Left lobe of liver (tissue), 2 donors: ENCODE data around the gene ALDH1B1. TPM values are rescaled to one million over a fixed set of nuclear protein-coding genes. Genes with fewer than 3 reads are reported as not detected.

Source experiments
- ATAC-seq: fragments of 200-7000 bp; cut with Tn5 transposase; one replicate; pipeline ENCODE4 v1.9.1; 2020; ENCODE audit warnings: mild to moderate bottlenecking, moderate library complexity
- DNase-seq: peaks from one replicate; pipeline ENCODE4 v3.0.0-alpha.2; 2020; ENCODE audit warnings: low spot score
- total RNA-seq: library from RNA; stranded (reverse); gene quantifications from one replicate; pipeline ENCODE4 v1.2.1, GENCODE V29; 2021
- donor health status: DM: no; HTN: no; CAD: no; lungs with moderate emphysema.
- donor health status: DM: no; HTN: yes; CAD: no.

The ALDH1B1 gene
- total RNA-seq: 53.7 TPM

DNA sequence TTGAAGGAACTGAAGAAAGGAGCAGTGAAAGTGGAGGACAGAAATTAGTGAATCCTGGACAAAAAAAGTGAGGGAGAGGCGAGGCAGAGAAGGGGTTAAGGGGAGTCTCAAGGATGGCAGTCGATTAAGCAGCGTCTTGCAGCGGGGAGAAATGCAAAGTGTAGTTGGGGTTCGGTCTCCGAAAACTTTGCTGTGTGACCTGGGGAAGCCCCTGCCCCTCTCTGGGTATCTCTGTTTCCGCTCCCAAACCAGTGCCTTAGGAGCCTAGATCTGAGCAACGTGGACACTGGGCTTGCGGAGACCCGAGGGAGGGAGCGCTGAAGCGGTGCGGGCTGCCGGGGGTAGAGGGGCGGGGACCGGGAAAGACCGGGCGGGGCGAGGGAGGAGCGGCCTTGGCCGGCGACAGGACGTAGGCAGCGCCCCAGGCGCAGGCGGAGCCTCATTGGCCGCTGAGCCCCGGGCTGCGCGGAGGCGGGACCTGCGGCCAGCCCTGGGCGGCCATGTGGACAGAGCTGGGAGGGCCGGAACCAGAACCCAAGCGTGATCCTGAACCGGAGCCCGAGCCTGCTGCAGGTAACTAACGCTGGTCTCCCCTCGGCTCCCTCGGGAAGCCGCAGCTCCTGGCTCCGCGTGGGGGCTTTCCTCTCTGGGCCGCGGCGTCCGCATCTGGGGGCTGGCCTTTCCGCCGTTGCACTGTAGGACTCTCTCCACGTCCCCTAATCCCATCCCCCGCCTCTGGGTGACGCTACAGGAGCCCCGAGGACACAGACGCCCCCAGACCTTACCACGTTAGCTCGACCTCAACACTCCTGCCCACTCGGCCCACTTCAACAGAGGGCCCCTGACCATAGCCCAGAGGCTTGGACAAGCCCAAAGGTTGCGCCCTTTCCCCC, at the start of gene ALDH1B1:
TSS of gene ALDH1B1 (plus strand) at position 468 of the 893 bp plus-strand sequence. CDS start 3,047 bp downstream, outside the sequence.
- ATAC-seq (peak; percentile 90), DNase-seq (peak; percentile 94)

DNA sequence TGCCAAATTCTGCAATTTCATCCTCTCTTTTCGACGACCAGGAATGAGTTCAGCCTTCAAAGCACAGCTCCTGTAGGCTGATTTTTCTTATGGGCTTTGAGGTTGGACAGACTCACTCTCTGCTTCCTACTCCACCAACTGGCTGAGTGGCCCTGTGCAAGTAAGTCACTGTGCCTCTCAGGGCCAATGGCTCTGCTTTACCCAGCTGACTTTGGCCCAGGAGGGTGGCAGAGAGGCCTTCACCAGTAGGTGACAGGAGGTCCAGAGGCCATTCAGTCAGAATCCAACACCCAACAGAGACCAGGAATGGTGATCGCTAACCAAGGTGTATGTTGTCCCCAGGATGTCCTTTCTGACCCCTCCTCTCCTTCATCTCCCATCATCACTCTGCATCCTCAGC, 49.5 kb upstream of the ALDH1B1 start:
- DNase-seq: peak; percentile 12
- ATAC-seq: no peak

DNA sequence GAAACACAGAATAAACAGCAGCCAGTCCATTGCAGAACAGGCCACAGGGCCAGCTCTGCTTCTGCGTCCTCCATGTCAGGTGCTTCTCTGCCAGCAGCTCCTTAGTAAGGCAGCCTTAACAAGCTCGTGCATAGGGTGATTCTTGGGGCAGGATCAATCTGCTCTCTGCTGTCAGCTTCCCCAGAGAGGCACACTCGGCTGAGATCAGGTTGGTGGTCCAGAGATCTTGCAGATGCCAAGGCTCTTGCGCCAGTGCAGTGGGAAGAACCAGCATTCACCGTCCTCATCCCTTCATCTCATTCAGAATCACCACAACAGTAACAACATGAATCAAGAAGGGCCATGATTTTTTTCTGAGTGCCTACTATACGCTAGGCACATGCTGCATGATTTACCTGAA, 49.0 kb upstream of the ALDH1B1 start:
- ATAC-seq: no peak
- DNase-seq: no peak

DNA sequence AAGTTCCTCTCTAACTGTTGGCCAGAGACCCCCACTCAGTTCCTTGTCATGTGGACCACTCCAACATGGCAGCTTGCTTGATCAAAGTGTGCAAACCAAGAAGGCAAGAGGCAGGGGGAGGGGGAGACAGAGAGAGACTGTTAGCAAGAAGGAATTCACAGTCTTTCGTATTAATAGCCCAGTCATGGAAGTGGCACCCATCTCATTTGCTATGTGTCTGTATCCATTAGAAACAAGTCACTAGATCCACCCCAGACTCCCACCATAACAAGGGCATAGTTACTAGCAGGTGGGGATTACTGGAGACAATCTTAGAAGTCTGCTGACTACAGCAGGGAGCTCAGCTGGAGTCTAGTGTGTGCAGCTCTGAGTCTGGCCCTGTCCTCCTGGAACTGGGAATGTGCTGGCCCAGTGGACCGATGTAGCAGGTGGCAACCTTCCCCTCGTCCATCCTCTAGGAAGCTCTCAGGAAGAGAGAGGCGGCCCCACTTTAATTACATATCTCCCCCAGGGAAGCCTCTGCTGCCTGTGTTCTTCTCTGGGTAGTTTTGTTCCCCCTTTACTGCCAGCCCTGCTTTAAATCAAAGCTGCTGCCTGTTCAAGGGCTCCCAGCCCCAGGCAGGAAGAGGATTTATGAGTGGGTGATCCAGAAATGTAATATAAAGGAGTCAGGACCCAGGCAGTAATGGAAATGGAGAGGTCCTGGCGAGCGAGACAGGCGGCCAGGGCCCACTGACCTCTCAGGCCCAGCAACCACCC, 47.8 kb upstream of the ALDH1B1 start:
- DNase-seq (peak; percentile 21), ATAC-seq (no peak)

DNA sequence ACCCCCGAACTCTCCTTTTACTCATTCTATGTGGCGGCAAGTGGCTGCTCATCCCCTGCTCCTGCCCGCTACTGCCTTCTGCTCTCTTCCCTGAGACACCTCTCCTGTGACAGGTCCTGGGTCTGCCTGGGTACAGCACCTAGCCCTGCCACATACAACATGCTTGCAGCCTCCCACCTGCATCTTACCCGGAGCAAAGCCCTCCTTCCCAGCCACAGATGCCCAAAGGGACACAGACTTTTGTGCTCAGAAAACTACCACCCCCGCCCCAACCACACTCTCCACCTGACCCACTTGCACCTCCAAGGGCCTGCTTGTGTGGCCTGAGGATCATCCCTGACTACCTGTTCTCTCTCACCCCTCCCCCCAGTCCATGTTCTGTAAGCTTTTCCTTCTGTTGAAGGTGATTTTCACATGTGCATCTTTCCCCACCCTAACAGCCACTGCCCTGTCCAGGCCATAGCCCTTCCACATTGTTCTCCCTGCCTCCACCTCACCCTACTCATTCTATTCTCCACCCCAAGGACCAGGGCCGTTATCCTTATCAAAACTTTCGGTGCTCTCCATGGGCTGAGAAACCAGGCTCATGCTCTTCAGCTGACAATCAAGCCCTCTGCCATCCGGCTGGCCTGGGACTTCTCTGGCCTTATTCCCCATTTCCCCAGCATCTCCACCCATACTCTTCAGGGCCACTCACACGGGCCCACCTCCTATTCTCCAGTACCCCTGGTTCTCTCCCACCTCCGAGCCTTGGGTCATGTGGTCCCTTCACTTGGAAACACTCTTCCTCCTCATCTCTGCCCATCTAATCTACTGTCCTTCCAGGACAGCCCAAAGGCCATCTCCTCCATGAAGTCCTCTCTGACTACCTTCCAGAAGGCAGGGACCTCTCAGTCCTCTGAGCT, 46.4 kb upstream of the ALDH1B1 start:
- no peak for ATAC-seq
- peak; percentile 14 for DNase-seq

DNA sequence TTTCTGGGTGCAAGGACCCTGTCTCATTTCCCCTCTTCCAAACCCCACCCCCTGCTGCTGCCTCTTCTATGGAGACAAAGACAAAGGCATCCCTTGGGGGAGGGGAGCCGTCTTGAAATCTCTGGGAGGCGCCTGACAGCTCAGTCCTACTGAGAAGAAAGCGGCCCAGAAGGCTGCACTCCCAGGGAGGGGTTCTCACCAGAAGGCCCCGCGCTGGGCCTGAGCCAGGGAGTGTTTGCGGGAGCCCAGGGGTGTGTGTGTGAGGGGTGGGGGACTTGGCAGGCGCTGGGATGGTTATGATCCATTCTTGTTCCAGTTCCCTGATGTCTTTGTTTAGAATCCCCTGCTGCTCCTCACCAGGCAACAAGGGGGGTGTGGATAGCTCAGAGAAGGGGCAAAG, 45.7 kb upstream of the ALDH1B1 start:
- ATAC-seq: no peak
- DNase-seq: peak; percentile 31

DNA sequence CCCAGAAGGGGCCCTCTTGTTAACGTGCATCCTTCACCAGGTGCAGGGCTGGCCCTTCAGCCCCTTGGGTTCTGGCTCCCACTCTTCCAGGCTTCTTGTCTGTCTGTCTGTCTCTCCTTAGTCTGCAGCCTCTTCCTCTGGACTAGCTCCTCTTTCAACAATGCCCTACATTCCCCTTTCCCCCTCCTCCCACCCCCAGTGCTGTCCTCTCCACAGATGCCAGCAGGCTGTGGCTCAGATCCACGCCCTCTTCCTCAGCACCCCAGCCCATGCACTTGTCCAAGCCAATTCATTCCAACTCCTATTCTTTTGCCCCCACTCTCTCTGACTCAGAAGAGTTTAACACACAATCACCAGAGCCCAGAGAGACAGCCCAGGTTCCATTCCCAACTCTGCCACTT, 45.2 kb upstream of the ALDH1B1 start:
- DNase-seq (peak; percentile 6), ATAC-seq (no peak)

DNA sequence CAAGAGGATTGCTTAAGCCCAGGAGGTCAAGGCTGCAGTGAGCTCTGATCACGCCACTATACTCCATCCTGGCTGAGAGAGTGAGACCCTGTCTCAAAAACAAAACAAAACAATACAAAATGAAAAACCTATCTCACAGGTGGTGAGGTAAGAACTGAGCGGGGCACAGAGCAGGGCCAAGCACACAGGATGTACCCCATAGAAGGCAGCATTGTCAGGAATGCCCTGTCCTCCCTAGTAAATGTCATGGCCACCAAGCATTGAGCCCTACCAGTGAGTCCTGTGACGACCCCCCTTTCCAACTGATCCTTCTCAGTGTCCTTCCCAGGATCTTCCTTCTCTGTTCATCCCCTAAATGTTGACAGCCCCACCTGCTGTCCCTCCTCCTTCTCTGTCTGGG, 44.6 kb upstream of the ALDH1B1 start:
- DNase-seq: peak; percentile 19
- ATAC-seq: no peak

DNA sequence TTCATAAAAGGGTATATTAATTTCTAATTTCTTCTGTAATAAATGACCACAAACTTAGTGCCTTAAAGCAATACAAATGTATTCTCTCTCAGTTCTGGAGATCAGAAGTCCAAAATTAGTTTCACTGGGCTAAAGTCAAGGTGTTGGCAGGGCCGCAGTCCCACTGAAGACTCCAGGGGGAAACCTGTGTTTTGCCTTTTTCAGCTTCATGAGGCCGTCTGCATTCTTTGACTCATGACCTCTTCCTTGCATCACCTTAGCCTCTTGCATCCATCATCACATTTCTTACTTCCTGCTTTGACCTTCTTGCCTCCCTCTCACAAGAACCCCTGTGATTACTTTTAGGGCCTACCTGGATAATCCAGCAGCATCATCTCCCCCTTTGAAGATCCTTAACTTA, 42.0 kb upstream of the ALDH1B1 start:
- DNase-seq: no peak
- ATAC-seq: no peak

DNA sequence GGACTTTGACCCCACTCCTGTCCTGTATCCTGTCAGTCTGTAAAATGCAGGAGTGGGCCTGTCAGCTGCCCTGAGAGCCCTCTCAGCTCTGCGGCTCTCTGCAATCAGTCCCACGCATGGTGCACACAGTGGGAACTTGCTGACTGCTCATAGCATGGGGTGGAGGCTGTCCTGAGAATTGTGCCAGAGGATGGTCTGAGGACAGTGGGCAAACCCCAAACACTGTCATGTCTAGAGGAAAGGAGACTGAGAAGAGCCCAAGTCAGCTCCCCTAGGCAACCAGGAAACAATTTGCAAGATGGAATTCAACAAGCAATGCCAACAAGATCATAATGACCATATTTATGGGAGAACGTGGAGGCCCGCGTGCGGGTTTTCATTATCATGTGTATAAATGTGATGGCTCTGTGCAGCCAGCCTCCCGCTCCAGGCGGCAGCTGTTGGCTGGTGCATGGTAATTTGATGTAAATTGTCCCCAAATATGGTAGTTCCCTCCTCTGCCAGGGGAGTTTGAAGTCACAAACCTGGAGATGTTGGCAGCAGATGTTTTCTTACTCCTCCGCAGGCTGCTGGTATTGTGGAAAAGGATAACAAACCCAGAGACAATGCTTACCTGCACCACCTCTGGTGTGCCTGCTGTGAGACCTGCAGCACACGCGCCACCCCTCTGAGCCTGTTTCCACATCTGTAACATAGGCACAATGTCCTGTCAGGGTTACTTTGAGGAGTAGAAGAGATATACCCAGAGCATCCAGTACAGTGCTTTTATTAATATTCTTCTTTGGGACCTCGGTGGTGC, 39.8 kb upstream of the ALDH1B1 start:
- no peak for ATAC-seq
- no peak for DNase-seq

DNA sequence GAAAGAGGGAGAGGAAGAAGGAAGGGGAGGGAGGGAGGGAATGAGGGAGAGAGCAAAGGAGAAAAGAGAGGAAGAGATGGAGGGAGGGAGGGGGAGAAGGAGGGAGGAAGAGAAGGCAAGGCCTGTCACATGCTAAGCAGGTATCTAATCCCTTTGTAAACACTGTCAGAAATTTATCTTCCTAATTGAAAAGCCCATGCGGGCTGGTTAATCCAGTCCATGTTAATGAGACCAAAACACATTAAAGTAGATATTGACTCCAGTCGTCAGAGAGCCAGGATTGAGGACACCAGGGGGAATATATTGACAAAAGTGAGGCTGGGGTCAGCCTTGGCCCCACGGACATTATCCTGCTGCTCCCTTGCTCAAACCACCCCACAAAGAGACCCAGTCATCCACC, 37.4 kb upstream of the ALDH1B1 start:
- ATAC-seq (no peak), DNase-seq (no peak)

DNA sequence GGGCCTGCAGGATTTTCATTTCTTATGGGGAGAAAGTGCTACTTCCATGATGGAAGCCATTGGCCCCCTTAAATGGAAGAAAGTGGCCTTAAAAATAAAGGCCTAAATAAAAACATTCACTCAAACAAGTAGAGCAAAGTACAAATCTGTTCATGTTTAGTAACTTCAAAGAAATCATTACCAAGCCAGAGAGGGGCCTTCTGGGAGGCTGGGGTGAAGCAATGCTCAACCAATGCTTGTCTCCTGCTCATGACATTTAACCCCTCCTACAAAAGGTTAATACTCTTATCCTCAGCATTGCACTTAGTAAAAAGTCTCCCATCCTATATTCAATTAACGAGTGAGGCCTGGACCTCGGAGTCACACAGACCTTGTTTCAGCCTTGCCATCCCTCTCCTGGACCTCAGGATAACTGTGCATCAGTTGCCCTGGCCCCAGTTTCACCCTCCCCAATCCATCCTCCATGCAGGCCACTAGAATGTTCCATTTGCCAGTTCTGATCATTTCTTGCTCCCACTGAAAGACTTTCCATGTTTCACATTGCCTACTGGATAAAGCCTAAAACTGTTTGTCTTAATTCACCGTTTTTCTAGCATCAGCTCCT, 36.9 kb upstream of the ALDH1B1 start:
- DNase-seq: no peak

DNA sequence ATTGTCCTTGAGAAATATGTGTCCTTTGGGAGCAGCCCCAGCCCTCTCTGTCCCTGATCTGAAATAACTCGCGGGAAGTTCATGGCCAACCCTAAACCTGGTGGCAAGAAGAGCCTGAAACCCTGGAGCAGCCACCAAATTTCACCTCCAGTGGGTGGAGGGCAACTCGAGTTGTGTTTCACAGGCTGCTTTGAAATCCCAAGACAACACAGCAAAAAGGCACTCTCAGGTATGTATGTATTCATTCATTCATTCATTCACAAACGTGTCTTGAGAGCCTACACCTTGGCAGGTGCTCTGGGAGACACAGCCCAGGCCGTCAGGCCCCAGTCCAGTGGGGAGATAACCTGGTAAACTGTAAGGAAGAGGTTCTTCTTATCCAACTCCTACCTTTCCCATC, 35.7 kb upstream of the ALDH1B1 start:
- DNase-seq: no peak
- ATAC-seq: no peak

More for the DNA sequence above, 36.9 kb upstream of the ALDH1B1 start:
- ATAC-seq: no peak

DNA sequence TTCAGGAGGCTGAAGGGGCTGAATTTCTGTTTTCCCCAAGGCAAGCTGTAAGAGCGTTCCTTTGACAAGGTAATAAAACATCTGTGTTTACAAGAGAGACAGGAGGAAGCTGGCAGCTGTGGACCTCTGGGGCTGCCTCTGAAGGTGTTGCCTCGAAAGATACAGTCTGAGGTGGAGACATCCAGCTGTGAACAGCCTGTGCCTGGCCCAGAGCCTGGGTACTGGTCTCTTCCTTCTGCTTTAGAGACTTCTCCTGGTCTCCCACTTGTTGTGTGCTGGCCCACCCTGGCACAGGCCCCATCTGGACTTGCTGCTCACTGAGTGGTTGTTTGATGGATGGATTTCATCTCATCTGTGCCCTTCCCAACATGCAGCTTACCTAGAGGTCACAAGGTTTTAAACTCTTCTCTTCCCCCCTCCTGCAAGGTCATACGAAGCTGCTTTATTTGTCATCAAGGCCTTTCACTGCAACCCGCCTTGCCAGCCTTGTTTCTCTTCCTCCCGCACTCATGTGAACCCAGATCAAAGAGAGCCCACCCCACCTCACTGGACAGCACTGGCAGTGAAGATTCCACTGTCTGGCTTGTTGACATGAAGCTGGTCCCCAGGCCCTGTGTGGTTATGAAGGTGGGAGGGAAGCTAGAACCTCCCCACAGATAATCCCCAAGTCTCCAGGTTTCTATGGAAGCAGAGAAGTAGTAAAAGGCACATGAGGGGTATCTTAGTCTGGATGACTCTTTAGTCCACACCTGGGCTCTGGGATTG, 35.0 kb upstream of the ALDH1B1 start:
- DNase-seq (no peak), ATAC-seq (no peak)

DNA sequence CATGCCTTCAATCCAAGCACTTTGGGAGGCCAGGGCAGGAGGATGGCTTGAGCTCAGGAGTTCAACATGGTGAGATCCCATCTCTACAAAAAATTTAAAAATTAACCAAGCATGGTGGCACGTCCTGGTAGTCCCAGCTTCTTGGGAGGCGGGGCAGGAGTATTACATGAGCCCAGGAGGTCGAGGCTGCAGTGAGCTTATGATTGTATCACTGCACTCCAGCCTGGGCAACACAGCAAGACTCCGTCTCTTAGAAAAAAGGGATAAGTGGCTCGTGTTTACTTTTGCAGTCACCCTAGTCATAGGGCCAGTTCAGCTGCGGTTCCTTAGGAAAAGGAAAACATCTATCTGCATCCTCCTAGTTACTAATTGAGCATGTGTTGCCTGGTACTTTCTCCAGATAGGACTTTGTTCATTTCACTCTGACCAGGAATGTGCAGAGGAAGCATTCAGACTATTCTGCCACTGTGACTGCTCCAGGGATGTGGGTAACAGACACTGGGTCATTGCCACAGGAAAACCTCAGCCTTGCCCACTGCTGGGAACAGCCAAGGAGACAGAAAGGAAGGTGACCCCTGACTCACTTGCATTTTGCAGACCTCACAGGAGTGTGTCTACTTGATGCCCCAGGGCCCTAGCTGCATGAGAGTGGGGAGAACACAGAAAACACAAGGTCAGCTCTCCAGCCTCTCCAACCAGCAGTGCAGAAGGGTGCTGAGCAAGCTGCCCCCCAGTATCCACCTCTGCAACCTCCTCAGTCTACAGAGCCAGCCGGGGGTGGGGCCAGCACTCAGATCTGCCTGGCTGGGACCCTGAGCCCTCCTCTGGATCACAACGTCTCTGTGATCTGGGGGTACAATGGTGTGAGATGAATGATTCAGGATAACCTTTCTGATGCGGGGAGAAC, 33.9 kb upstream of the ALDH1B1 start:
- DNase-seq: no peak
- no peak for ATAC-seq

DNA sequence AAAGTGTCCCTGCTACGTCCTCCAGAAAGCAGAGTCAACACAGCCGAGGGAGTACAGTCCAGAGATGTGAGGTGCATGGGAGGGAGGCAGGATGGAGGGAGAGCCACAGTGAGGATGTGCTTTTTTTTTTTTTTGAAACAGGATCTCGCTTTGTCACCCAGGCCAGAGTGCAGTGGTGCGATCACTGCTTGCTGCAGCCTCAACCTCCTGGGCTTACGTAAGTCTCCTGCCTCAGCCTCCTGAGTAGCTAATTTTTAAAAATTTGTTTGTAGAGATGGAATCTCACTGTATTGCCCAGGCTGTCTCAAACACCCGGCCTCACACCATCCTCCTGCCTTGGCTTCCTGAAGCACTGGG, 33.2 kb upstream of the ALDH1B1 start:
- no peak for ATAC-seq
- no peak for DNase-seq

DNA sequence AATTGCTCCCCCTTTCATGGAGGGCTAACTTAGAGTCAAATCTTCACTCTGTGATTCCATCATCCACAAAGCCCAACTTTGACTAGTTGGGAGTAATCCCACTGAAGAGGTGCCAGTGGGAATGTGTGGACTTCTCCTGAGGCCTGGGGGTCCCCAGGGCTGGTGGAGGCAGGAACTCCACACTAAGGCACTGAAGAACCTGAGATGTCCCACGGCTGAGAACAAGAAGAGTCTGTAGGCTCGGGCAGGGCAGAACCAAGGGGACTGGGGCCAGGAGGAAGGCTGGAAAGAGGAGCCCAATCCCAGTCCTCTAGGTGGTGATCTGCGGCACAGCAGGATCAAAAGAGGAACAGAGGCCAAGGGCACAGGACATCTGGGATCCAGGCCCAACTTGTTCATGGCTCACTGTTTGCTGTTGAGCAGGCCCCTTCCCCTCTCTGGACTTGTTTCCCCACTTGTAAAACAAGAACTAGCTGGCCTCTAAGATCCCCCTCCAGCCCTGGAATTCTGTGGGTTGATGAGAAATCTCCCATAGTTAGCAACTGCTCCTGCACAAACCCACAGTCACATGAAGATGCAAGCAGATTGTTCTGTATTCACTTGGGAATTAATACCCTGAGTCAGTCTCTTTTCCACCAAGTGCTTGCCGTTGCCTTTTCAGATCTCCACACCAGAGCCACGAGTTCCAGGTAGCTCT, 32.7 kb upstream of the ALDH1B1 start:
- DNase-seq: no peak
- ATAC-seq: no peak
